GM23248 (cell line): ENCODE results near the gene GLT6D1. TPM values are rescaled to one million over a fixed set of nuclear protein-coding genes. Genes with fewer than 3 reads are reported as not detected.

Source experiments
- DNase-seq: peaks from one replicate; pipeline ENCODE4 v3.0.0-alpha.2; 2015
- H2AFZ ChIP-seq: fragments of 200-600 bp; sonication (generic); 2 replicates; pipeline ENCODE4 v1.6.1; 2016; ENCODE audit warnings: antibody characterized with exemption
- H3F3A ChIP-seq: fragments of 200-600 bp; sonication (generic); 2 replicates; pipeline ENCODE4 v1.6.1; 2016; ENCODE audit warnings: mild to moderate bottlenecking, antibody characterized with exemption, mixed run types; ENCODE audit not compliant: insufficient read depth
- H3K27ac ChIP-seq: fragments of 200-600 bp; sonication (generic); 2 replicates; pipeline ENCODE4 v1.5.1; 2016; ENCODE audit warnings: mild to moderate bottlenecking
- H3K27me3 ChIP-seq: fragments of 200-600 bp; sonication (generic); replicated peaks from 2 replicates; pipeline ENCODE4 v1.6.1; 2016; ENCODE audit warnings: mild to moderate bottlenecking; ENCODE audit not compliant: insufficient read depth
- H3K36me3 ChIP-seq: fragments of 200-600 bp; sonication (generic); 2 replicates; pipeline ENCODE4 v1.6.1; 2016; ENCODE audit warnings: low read depth, mild to moderate bottlenecking
- H3K4me1 ChIP-seq: fragments of 200-600 bp; sonication (generic); 2 replicates; pipeline ENCODE4 v1.6.1; 2016; ENCODE audit warnings: mild to moderate bottlenecking; ENCODE audit not compliant: insufficient read depth
- H3K4me2 ChIP-seq: fragments of 200-600 bp; sonication (generic); one replicate; pipeline ENCODE4 v1.6.1; 2016; ENCODE audit warnings: mild to moderate bottlenecking; ENCODE audit not compliant: unreplicated experiment
- H3K4me3 ChIP-seq: fragments of 200-600 bp; sonication (generic); 2 replicates; pipeline ENCODE4 v1.5.1; 2016; ENCODE audit warnings: mild to moderate bottlenecking
- H3K79me2 ChIP-seq: fragments of 200-600 bp; sonication (generic); 2 replicates; pipeline ENCODE4 v1.6.1; 2016; ENCODE audit warnings: mild to moderate bottlenecking; ENCODE audit not compliant: insufficient read depth
- H3K9ac ChIP-seq: fragments of 200-600 bp; sonication (generic); 2 replicates; pipeline ENCODE4 v1.6.1; 2016; ENCODE audit warnings: mild to moderate bottlenecking
- H3K9me2 ChIP-seq: fragments of 200-600 bp; sonication (generic); 2 replicates; pipeline ENCODE4 v1.6.1; 2016; ENCODE audit warnings: mixed run types, mild to moderate bottlenecking, moderate library complexity; ENCODE audit not compliant: insufficient read depth
- H3K9me3 ChIP-seq: fragments of 200-600 bp; sonication (generic); one replicate; pipeline ENCODE4 v1.6.1; 2017; ENCODE audit warnings: low read depth
- H4K20me1 ChIP-seq: fragments of 200-600 bp; sonication (generic); 2 replicates; pipeline ENCODE4 v1.6.0; 2016; ENCODE audit not compliant: insufficient read depth
- EZH2 ChIP-seq: fragments of 200-600 bp; sonication (generic); IDR thresholded peaks from 2 replicates; pipeline ENCODE4 v1.6.1; 2018; ENCODE audit warnings: antibody characterized with exemption, mild to moderate bottlenecking; ENCODE audit not compliant: insufficient read depth, poor library complexity, severe bottlenecking
- EZH2phosphoT487 ChIP-seq: fragments of 200-600 bp; sonication (generic); IDR thresholded peaks from 2 replicates; pipeline ENCODE4 v1.6.1; 2018; ENCODE audit warnings: antibody characterized with exemption, moderate library complexity, mild to moderate bottlenecking, low read depth; ENCODE audit not compliant: insufficient read depth
- WGBS, 2 experiments: methylation state at CpG; one replicate each; pipeline ENCODE4 v1.1.6; 2015 to 2017; ENCODE audit warnings: low lambda C conversion rate in 2 of 2, low coverage in 1 of 2; ENCODE audit errors: missing lambda C conversion rate in 2 of 2; 5-methylcytosine and 5-hydroxymethylcytosine counted together
- in situ Hi-C: fragments of 300-500 bp; cut with MboI; formaldehyde crosslinking; loops from 2 replicates; pipeline ENCODE4 v1.15.0; 2020
- polyA plus RNA-seq: library from polyadenylated mRNA; unstranded; fragments of >200 nt; fragmentation: Nextera tagmentation; extraction: Ambion mirVana; gene quantifications from 2 replicates; pipeline ENCODE4 v1.2.1, GENCODE V29; 2016
- total RNA-seq: library from RNA; depleted of rRNA; stranded (reverse); fragments of >200 nt; shearing (Covaris generic); gene quantifications from 2 replicates; pipeline ENCODE4 v1.2.3, GENCODE V29; 2014

The GLT6D1 gene
- total and polyA plus RNA-seq, 2 experiments from 2014 or later, result not detected

DNA sequence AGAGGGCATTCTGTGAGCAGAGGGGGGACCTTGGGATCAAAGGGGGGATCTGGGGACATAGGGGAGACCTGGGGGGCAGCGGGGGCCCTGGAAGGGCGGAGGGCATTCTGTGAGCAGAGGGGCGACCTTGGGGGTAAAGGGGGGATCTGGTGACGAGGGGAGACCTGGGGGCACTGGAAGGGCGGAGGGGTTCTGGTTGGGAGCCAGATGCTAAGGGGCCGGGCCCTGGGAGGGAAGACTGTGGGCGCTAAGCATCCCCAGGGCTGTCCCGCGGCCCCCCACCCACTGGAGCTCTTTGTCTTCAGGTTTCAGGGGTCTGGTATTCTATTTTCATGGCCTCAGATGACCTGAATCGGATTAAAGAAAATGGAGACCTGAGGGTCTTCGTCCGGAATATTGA, 24.5 kb upstream of the GLT6D1 start:
- no peak for DNase-seq
- H3K79me2 ChIP-seq, result no peaks in the 10 kb centered on the region
- no peak overlapping the region for H3K9ac ChIP-seq
- no peaks in the 10 kb centered on the region for H3K9me2 ChIP-seq
- no peaks in the 10 kb centered on the region for H4K20me1 ChIP-seq
- no peak overlapping the region for H3K27ac ChIP-seq
- H3K27me3 ChIP-seq, result no peaks in the 10 kb centered on the region
- H3K36me3 ChIP-seq, result no peaks in the 10 kb centered on the region
- H3K9me3 ChIP-seq, result no peaks in the 10 kb centered on the region
- WGBS, 2 experiments, result 45 to 70% methylated on average over 4 to 12 of the region's 12 CpGs
- H3K4me1 ChIP-seq, result no peaks in the 10 kb centered on the region
- no peak overlapping the region for H2AFZ ChIP-seq
- H3K4me2 ChIP-seq, result no peak overlapping the region
- TF ChIP-seq EZH2, result no peak
- TF ChIP-seq EZH2phosphoT487, result no peak
- in situ Hi-C loops, result no loop called here
- no peak overlapping the region for H3K4me3 ChIP-seq
- H3F3A ChIP-seq, result no peaks in the 10 kb centered on the region

DNA sequence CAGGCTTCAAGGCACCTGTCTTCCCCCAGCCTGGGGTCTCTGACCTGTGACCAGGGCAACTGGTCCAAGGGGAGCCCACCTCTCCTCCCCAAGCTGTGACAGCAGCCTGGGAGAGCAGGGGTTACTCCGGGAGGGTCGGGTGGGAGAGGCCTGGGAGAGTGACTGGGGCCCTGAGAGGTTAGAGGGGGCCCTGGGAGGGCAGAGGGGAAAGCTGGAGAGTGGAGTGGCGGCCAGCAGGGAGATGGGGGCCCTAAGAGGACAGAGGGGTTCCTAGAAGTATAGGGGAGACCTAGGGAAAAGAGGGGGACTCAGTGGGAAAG, 24.1 kb upstream of the GLT6D1 start:
- TF ChIP-seq EZH2phosphoT487, result no peak
- no peak for TF ChIP-seq EZH2
- no peaks in the 10 kb centered on the region for H3K27me3 ChIP-seq
- H3K9ac ChIP-seq, result no peak overlapping the region
- no peak overlapping the region for H3K27ac ChIP-seq
- H2AFZ ChIP-seq, result no peak overlapping the region
- no peaks in the 10 kb centered on the region for H3K79me2 ChIP-seq
- in situ Hi-C loops, result no loop called here
- H4K20me1 ChIP-seq, result no peaks in the 10 kb centered on the region
- H3K4me1 ChIP-seq, result no peaks in the 10 kb centered on the region
- no peaks in the 10 kb centered on the region for H3K9me3 ChIP-seq
- H3K4me2 ChIP-seq, result no peak overlapping the region
- H3K36me3 ChIP-seq, result no peaks in the 10 kb centered on the region
- no peaks in the 10 kb centered on the region for H3K9me2 ChIP-seq
- H3K4me3 ChIP-seq, result no peak overlapping the region
- WGBS, 2 experiments, result 42% methylated on average over 3 of the region's 3 CpGs; no CpG with 5 or more reads in 1 of the 2 experiments
- DNase-seq, result no peak
- no peaks in the 10 kb centered on the region for H3F3A ChIP-seq

DNA sequence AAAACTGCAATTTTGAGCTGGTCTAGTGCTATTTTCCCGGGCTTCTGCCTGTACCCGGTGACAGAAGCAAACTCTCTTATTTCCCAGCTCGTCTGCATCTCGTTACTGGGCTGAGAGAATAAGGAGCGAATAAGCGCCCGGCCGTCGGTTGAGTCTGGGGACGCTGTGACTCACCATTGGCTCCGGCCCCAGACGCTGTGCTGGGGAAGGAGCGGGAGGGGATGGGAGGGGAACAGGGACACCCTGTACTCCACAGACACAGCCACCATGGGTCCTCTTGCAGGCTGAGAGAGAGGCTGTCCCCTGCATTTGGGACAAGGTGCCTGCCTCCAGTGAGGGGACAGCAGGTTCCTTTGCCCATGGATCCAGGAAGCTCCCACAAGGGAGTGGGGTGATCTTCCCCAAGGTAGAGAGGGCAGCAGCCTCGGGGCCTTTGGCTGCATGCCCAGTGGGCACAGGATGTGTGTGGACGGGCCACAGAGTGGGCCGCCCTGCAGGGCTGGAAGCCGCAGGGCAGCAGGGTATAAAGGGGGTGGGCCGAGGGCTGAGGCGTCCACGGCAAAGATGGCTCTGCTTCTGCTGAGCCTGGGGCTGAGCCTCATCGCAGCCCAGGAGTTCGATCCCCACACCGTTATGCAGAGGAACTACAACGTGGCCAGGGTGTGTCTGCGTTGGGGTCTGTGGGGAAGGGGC, 23.6 kb upstream of the GLT6D1 start, which contains the start of gene LCN9:
Gene LCN9, plus strand, starts transcription at position 552 of the 693 bp plus-strand sequence. Its CDS starts 13 bp downstream, at position 565.
- in situ Hi-C loops, result no loop called here
- no peak within 1 kb of the TSS for H3K4me2 ChIP-seq
- no peak within 1 kb of the TSS for H3K27ac ChIP-seq
- no peaks in the 10 kb centered on the region for H3F3A ChIP-seq
- 40 to 41% methylated on average over 24 to 25 of the region's 25 CpGs for WGBS, 2 experiments
- H2AFZ ChIP-seq, result no peak within 1 kb of the TSS
- H3K36me3 ChIP-seq, result no peaks in the 10 kb centered on the region
- H3K4me1 ChIP-seq, result no peaks in the 10 kb centered on the region
- H3K27me3 ChIP-seq, result no peaks in the 10 kb centered on the region
- H3K4me3 ChIP-seq, result no peak within 1 kb of the TSS
- no peaks in the 10 kb centered on the region for H3K9me3 ChIP-seq
- no peak within 1 kb of the TSS for H3K9ac ChIP-seq
- H3K9me2 ChIP-seq, result no peaks in the 10 kb centered on the region
- H3K79me2 ChIP-seq, result no peaks in the 10 kb centered on the region
- DNase-seq, result no peak
- no peaks in the 10 kb centered on the region for H4K20me1 ChIP-seq
- no peak for TF ChIP-seq EZH2phosphoT487
- no peak for TF ChIP-seq EZH2

DNA sequence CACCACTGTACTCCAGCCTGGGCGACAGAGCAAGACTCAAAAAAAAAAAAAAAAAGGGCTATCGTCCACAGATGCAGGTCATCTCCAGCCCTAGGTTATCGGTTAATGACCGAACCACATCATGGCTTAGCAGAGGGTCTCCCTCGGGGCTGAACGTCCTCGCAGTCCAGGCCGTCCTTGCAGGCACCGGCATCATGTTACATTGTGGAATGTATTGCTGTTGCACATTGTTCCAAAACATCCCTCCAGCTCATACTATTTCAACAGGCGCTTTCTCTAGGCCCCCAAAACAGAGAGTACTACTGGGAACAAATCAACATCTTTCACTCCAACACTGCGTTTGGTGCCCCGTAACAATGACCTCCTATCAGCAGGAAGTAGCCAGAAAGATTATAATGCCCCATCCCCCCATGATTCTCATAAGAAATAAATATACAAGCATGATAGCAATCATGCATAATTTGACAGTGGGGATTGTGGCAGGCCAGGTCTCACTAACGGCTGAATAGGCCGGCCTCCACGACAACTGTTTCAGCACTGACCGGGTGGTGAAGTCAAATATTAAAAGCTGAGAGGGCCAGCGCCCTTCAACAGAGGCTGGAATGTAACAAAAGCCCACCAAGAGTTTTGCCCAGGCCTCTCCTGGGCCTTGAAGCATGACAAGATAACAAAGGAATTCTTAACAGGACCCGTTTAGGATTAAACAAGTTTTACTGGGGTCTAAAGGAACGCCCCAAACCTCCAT, 22.6 kb upstream of the GLT6D1 start:
- H3K27me3 ChIP-seq, result peaks cover 3% of the 10 kb centered on the region; the same call in 1 of the 2 replicates
- no peaks in the 10 kb centered on the region for H3K4me1 ChIP-seq
- no peaks in the 10 kb centered on the region for H3K79me2 ChIP-seq
- no peak overlapping the region for H3K4me2 ChIP-seq
- in situ Hi-C loops, result no loop called here
- no peak for DNase-seq
- no peak overlapping the region for H2AFZ ChIP-seq
- H3K9me3 ChIP-seq, result no peaks in the 10 kb centered on the region
- H3F3A ChIP-seq, result no peaks in the 10 kb centered on the region
- H3K27ac ChIP-seq, result no peak overlapping the region
- no peak for TF ChIP-seq EZH2phosphoT487
- TF ChIP-seq EZH2, result no peak
- no peak overlapping the region for H3K4me3 ChIP-seq
- WGBS, 2 experiments, result 46 to 54% methylated on average over 17 to 19 of the region's 19 CpGs
- no peak overlapping the region for H3K9ac ChIP-seq
- H4K20me1 ChIP-seq, result no peaks in the 10 kb centered on the region
- no peaks in the 10 kb centered on the region for H3K9me2 ChIP-seq
- no peaks in the 10 kb centered on the region for H3K36me3 ChIP-seq
